Loucy (cell line): ENCODE data around the gene AWAT1.

ENCODE experiments used
- H2AFZ ChIP-seq: fragments of 200-600 bp; sonication (generic); 2 replicates; pipeline ENCODE4 v1.6.0; 2016; ENCODE audit warnings: antibody characterized with exemption, mild to moderate bottlenecking, low read length, moderate library complexity
- H3F3A ChIP-seq: fragments of 200-600 bp; 2 replicates; pipeline ENCODE4 v1.6.0; 2016; ENCODE audit warnings: antibody characterized with exemption, low read depth, mild to moderate bottlenecking
- H3K27me3 ChIP-seq: fragments of 200-600 bp; sonication (generic); 2 replicates; pipeline ENCODE4 v1.6.1; 2014; ENCODE audit warnings: low read length, mild to moderate bottlenecking; ENCODE audit not compliant: insufficient read depth, poor library complexity, severe bottlenecking
- H3K36me3 ChIP-seq: fragments of 200-600 bp; sonication (generic); 2 replicates; pipeline ENCODE4 v1.6.1; 2016; ENCODE audit warnings: low read length; ENCODE audit not compliant: insufficient read depth
- H3K4me1 ChIP-seq: fragments of 200-600 bp; sonication (generic); 2 replicates; pipeline ENCODE4 v1.5.1; 2014; ENCODE audit warnings: low read length, mild to moderate bottlenecking; ENCODE audit not compliant: insufficient read depth, poor library complexity, severe bottlenecking
- H3K4me2 ChIP-seq: fragments of 200-600 bp; sonication (generic); 2 replicates; pipeline ENCODE4 v1.6.0; 2014; ENCODE audit warnings: antibody characterized with exemption, low read length, low read depth, mild to moderate bottlenecking; ENCODE audit not compliant: poor library complexity, severe bottlenecking
- H3K4me3 ChIP-seq: fragments of 200-600 bp; sonication (generic); 2 replicates; pipeline ENCODE4 v1.5.1; 2014; ENCODE audit warnings: low read length, mild to moderate bottlenecking, mixed read lengths; ENCODE audit not compliant: poor library complexity, severe bottlenecking
- H3K79me2 ChIP-seq: fragments of 200-600 bp; sonication (generic); 2 replicates; pipeline ENCODE4 v1.6.1; 2014; ENCODE audit warnings: low read length; ENCODE audit not compliant: insufficient read depth
- H3K9ac ChIP-seq: fragments of 200-600 bp; sonication (generic); 2 replicates; pipeline ENCODE4 v1.6.0; 2014; ENCODE audit warnings: mild to moderate bottlenecking, low read depth, low read length, moderate library complexity; ENCODE audit not compliant: poor library complexity, severe bottlenecking
- H3K9me2 ChIP-seq: fragments of 200-600 bp; sonication (generic); replicated peaks from 2 replicates; pipeline ENCODE4 v1.6.1; 2016; ENCODE audit warnings: low read depth, low read length, mixed read lengths
- H3K9me3 ChIP-seq: fragments of 200-600 bp; sonication (generic); 2 replicates; pipeline ENCODE4 v1.6.1; 2014; ENCODE audit warnings: mild to moderate bottlenecking, antibody characterized with exemption, low read length, low read depth; ENCODE audit not compliant: insufficient read depth
- H4K20me1 ChIP-seq: fragments of 200-600 bp; sonication (generic); 2 replicates; pipeline ENCODE4 v1.6.0; 2014; ENCODE audit warnings: antibody characterized with exemption, low read length, mild to moderate bottlenecking; ENCODE audit not compliant: insufficient read depth, poor library complexity, severe bottlenecking
- EZH2phosphoT487 ChIP-seq: fragments of 200-600 bp; IDR thresholded peaks from 2 replicates; pipeline ENCODE4 v1.6.1; 2018; ENCODE audit warnings: antibody characterized with exemption, mild to moderate bottlenecking, moderate library complexity, borderline replicate concordance
- TF ChIP-seq, protein P1 (sequence below): fragments of 200-600 bp; sonication (generic); conservative IDR thresholded peaks from 2 replicates; pipeline ENCODE4 v1.5.1; 2014; ENCODE audit warnings: mild to moderate bottlenecking, antibody characterized with exemption, low read length

The AWAT1 gene

DNA sequence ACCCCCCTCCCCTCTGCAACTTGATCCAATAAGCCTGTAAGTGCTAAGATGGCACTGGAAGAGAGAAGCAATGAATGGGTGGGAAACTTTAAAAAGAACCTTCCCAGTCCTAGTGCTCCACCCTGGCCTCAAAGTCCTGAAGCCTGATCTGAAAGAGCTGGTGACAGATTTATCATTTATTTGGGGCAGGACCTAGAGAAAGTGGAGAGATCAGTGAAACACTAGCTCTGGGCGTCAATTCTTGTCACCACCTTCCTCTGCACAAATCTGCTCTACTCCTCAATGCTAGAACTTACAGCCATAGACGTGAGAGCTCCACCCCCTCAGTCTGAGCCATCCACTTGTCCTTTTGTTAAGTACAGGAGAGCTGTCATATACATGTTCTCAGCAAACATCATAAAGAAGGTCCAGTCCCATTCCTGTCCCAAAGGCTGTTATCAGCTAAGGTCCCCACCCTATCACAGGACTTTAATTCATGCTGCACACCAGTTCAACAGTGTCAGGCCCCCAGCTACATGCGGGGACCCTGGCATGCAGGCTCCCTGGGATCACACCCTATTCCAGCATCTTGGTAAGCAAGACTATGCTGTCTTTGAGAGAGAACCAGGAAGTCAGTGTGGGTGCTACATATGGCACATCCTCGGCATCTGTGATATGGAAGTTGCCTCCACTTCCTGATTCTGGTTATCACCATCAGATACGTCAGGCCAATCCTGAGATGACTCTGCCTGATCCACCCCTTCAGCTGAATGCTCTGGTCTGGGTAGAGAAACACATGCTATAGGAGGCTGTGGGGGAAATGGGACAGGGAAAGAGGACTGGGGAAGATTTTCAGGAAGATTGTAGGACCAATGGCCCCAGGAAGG lies 23.2 kb downstream of the AWAT1 start:
- no peak overlapping the region for H3K4me3 ChIP-seq
- no peaks in the 10 kb centered on the region for H4K20me1 ChIP-seq
- no peaks in the 10 kb centered on the region for H3F3A ChIP-seq
- no peaks in the 10 kb centered on the region for H3K9me2 ChIP-seq
- no peaks in the 10 kb centered on the region for H3K4me1 ChIP-seq
- H3K27me3 ChIP-seq: no peaks in the 10 kb centered on the region
- H2AFZ ChIP-seq: no peak overlapping the region
- H3K9me3 ChIP-seq: no peaks in the 10 kb centered on the region
- H3K79me2 ChIP-seq: no peaks in the 10 kb centered on the region
- no peak overlapping the region for H3K9ac ChIP-seq
- no peaks in the 10 kb centered on the region for H3K36me3 ChIP-seq
- no peak overlapping the region for H3K4me2 ChIP-seq
- TF ChIP-seq, protein P1, sequence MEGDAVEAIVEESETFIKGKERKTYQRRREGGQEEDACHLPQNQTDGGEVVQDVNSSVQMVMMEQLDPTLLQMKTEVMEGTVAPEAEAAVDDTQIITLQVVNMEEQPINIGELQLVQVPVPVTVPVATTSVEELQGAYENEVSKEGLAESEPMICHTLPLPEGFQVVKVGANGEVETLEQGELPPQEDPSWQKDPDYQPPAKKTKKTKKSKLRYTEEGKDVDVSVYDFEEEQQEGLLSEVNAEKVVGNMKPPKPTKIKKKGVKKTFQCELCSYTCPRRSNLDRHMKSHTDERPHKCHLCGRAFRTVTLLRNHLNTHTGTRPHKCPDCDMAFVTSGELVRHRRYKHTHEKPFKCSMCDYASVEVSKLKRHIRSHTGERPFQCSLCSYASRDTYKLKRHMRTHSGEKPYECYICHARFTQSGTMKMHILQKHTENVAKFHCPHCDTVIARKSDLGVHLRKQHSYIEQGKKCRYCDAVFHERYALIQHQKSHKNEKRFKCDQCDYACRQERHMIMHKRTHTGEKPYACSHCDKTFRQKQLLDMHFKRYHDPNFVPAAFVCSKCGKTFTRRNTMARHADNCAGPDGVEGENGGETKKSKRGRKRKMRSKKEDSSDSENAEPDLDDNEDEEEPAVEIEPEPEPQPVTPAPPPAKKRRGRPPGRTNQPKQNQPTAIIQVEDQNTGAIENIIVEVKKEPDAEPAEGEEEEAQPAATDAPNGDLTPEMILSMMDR: no peak
- TF ChIP-seq EZH2phosphoT487: no peak

DNA sequence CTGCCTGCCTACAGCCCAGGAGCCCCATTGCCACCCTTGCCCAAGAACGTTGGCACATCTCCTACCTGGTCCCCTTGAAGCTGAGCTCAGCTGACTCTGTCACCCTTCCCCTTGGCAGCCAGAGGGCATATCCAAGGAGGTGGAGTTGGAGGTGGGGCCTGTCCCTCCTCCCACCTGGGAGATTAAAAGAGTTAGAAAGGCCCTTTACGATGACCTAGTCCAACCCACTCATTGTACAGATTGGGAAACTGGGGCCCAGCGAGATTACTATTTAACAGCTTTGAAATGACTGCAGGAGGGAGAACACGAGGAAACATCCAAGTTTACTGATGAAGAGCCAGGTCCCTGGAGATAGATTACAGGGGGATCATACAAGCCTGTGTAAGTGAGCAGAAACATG lies 25.6 kb downstream of the AWAT1 start, which contains the start of gene P2RY4:
TSS of gene P2RY4 (minus strand) at position 101 of the 400 bp plus-strand sequence. CDS start 580 bp downstream, outside the sequence.
- no peak within 1 kb of the TSS for H3K4me2 ChIP-seq
- H3K27me3 ChIP-seq: no peaks in the 10 kb centered on the region
- H3K4me1 ChIP-seq: no peaks in the 10 kb centered on the region
- H3K9me2 ChIP-seq: no peaks in the 10 kb centered on the region
- no peaks in the 10 kb centered on the region for H3K9me3 ChIP-seq
- H3K4me3 ChIP-seq: no peak within 1 kb of the TSS
- no peaks in the 10 kb centered on the region for H3K79me2 ChIP-seq
- H3K36me3 ChIP-seq: no peaks in the 10 kb centered on the region
- no peaks in the 10 kb centered on the region for H3F3A ChIP-seq
- no peak within 1 kb of the TSS for H3K9ac ChIP-seq
- H4K20me1 ChIP-seq: no peaks in the 10 kb centered on the region
- H2AFZ ChIP-seq: no peak within 1 kb of the TSS
- TF ChIP-seq EZH2phosphoT487: no peak
- TF ChIP-seq, protein P1: no peak

DNA sequence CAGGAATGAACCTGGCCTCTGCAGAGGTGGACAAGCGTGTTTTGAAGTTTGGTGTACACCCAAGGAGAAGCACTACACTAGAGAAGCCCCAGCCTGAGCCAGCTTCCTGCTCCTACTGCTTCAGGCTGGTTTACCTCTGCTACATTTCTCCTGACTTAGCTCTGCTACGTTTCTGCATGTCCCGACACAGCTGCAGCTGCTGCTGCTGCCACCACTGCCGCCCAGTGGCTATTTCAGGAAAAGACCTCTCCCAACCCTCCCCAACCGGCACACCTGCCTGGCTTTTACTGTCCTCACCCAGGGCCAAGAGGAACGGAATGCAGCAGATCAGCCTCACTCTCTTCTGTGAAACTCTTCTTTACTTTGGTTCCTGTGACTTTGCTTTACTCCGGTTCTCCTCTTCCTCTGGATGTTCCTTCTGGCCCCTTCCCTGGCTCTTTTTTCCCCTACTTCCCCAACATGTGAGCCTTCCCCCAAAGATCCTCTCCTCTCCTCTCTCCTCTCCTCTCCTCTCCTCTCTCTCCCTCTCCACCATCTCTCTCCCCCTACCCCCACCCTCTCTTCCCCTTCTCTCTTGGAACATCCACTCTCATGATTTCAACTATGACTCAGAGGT lies 28.6 kb downstream of the AWAT1 start:
- Histone ChIP-seq H3K79me2 (no peaks in the 10 kb centered on the region), H3K4me2 (no peak overlapping the region), H3K4me3 (no peak overlapping the region), H3F3A (no peaks in the 10 kb centered on the region), H4K20me1 (no peaks in the 10 kb centered on the region), H3K9me2 (no peaks in the 10 kb centered on the region), H2AFZ (no peak overlapping the region), H3K27me3 (no peaks in the 10 kb centered on the region), H3K9ac (no peak overlapping the region), H3K36me3 (no peaks in the 10 kb centered on the region), H3K4me1 (no peaks in the 10 kb centered on the region), H3K9me3 (no peaks in the 10 kb centered on the region)
- TF ChIP-seq, protein P1: peak; percentile 59
- TF ChIP-seq EZH2phosphoT487: no peak
